ENCODE results near the gene SYT15.
"Not testable (repeated sequence)": the region's sequence is repeated elsewhere in the genome, so short reads cannot be mapped to it uniquely, and the experiment has no call there.

DNA sequence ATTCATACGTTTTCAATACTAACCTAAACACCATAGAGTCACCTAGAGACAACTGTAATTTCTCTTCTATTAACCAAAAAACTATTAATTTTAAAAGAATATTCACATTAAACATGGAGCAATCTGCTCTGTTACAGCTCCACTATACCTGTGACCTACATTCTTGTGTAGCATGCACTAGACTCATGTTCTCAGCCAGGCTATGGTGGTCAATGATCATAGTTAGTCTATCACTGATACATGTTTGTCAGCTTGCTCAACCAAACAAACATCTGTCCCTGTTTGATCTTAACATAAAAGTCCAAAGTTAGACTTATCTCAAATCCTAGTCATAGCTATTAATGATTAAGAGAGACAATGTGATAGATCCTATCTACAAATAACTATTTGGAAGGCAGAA, 50.9 kb downstream of the SYT15 start:
- TF ChIP-seq, protein P1, sequence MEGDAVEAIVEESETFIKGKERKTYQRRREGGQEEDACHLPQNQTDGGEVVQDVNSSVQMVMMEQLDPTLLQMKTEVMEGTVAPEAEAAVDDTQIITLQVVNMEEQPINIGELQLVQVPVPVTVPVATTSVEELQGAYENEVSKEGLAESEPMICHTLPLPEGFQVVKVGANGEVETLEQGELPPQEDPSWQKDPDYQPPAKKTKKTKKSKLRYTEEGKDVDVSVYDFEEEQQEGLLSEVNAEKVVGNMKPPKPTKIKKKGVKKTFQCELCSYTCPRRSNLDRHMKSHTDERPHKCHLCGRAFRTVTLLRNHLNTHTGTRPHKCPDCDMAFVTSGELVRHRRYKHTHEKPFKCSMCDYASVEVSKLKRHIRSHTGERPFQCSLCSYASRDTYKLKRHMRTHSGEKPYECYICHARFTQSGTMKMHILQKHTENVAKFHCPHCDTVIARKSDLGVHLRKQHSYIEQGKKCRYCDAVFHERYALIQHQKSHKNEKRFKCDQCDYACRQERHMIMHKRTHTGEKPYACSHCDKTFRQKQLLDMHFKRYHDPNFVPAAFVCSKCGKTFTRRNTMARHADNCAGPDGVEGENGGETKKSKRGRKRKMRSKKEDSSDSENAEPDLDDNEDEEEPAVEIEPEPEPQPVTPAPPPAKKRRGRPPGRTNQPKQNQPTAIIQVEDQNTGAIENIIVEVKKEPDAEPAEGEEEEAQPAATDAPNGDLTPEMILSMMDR (IDR thresholded peaks at IDR 0.05), result not testable (repeated sequence)
- TF ChIP-seq POLR2A (IDR thresholded peaks at IDR 0.05), result not testable (repeated sequence)

Data from Peyer's patch (tissue), 4 donors.